Hematopoietic multipotent progenitor cell treated with erythropoietin and hydrocortisone succinate and interleukin-3 and kit ligand, for 6 days (in vitro differentiated cells): Measurements from ENCODE around the gene PRRC2B.
"Not testable (repeated sequence)": the region's sequence is repeated elsewhere in the genome, so short reads cannot be mapped to it uniquely, and the experiment has no call there.

Experiments used
- DNase-seq: peaks from one replicate; pipeline ENCODE4 v3.0.0-alpha.2; 2015

PRRC2B gene

DNA sequence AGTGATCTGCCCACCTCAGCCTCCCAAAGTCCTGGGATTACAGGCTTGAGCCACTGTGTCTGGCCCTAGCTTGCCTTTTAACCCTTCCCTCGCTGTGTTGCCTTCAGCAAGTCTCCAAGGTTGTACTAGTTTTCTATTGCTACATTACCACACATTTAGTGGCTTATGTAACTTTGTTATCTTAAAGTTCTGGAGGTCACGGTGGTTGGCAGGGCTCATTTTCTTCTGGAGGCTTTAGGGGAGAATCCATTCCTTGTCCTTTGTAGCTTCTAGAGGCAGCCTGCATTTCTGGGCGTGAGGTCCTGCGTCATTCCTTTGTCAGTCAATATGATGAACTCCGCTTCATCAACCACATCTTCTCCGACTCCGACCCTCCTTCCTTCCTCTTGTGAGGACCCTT is 2.9 kb upstream of the PRRC2B start:
- DNase-seq, result no peak

GRCh38 chr9:131391504-131391903 is 2.4 kb upstream of the PRRC2B start:
- DNase-seq, result no peak

- DNase-seq, result peak; percentile 67
Observed at GRCh38 chr9:131394464-131395156, 724 bp downstream of the PRRC2B start.

GRCh38 chr9:131395157-131396098 is 1.5 kb downstream of the PRRC2B start:
- DNase-seq, result peak; percentile 68

DNA sequence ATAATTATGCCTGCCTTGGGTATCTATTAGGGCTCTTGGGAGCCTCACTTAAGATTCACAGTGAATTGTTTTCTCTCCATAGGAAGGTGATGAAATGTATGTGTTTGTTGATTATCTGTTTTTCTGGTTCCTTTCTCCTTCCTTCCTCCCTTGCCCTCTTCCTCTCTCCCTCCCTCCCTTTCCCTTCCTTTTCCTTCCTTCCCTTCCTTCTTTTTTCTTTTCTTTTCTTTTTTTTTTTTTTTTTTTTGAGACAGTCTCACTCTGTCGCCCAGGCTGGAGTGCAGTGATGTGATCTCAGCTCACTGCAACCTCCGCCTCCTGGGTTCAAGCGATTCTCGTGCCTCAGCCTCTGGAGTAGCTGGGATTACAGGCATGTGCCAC is 2.2 kb downstream of the PRRC2B start:
- not testable (repeated sequence) for DNase-seq

- DNase-seq, result no peak
Observed at GRCh38 chr9:131396626-131397025, 2.7 kb downstream of the PRRC2B start.

- DNase-seq, result no peak
Observed at GRCh38 chr9:131397100-131397790, 3.4 kb downstream of the PRRC2B start.

DNA sequence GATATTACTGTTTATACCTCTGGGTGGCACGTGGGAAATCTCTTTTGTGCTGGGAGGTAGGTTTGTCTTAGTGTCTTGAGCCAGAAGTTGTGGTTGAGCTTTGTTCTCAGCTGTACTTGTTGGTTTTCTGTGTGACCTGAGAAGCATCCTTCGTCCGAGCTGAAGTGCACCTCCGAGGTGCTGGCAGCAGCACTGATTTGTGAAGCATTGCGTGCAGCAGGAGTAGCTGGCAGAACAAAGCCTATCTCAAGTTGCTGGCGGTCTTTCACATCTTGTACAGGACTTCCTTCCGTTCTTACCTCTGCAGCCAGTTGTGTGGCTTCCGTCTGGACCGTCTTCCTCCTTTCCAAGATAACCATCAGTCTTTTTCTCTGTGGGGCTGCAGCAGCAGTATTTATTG is 4.3 kb downstream of the PRRC2B start:
- peak; percentile 81 for DNase-seq

DNA sequence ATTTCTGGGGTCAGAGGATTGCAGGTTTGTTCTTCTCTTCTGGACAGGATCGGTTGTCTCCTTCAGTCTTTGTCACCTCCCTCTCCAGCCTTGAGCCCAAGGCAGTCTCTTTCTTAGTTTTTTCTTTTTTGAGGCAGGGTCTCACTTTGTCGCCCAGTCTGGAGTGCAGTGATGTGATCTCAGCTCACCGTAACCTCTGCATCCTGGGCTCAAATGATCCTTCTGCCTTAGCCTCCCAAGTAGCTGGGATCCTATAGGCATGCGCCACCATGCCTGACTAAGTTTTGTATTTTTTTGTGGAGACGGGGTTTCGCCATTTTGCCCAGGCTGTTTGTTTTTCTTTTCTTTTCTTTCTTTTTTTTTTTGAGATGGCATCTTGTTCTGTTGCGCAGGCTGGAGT is 6.1 kb downstream of the PRRC2B start:
- no peak for DNase-seq

- DNase-seq, result no peak
Observed at GRCh38 chr9:131400627-131401026, 6.7 kb downstream of the PRRC2B start.

GRCh38 chr9:131402073-131402472 is 8.2 kb downstream of the PRRC2B start:
- no peak for DNase-seq

- no peak for DNase-seq
Observed at GRCh38 chr9:131402738-131403492, 9.0 kb downstream of the PRRC2B start.

DNA sequence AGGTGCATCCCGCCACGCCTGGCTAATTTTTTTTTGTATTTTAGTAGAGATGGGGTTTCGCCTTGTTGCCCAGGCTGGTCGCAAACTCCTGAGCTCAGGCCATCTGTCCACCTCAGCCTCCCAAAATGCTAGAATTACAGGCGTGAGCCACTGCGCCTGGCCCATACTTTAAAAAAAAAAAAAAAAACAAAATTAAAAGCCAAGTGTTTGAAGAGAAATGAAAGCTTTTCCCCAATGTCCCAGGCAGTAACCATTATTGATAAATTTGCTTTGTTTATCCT is 9.5 kb downstream of the PRRC2B start:
- no peak for DNase-seq

DNA sequence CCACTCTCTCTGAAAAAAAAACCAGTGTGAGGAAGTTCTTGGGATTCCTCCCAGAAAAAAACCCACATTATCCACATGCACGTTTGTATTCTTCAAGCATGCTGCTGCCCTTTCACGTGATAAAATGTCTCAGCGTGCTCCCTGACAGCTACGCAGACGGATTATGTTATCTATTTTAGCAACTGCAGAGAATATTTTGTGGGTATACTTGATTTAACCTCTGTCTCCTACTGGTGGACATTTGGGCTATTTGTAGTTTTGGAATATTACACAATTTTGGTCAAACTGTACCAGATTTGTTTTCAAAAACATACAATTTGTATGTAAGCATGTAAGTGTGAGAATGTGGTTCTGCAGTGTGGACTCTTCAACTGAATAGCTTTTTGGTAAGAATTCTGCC is 10.7 kb downstream of the PRRC2B start:
- DNase-seq, result peak; percentile 72

DNA sequence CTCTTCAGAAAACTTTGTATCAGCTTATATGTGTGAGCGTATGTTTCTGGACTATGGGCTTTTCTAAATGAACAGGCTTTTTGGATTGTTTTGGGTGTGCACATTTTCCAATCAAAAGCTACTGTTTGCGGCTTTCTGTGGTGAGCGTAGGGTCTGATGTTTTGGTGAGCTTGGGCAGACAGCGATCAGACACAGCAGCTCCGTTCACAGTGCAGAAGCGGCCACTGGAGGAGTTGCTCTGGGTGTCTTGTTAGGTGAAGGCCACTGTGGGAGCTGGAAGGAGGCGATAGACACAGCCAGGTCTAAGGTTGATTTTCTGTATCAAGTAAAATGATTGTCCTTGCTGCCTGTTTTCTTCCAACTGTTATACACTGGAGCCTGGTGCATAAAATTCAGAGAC is 11.1 kb downstream of the PRRC2B start:
- DNase-seq, result no peak

- no peak for DNase-seq
Observed at GRCh38 chr9:131405428-131405827, 11.5 kb downstream of the PRRC2B start.

DNA sequence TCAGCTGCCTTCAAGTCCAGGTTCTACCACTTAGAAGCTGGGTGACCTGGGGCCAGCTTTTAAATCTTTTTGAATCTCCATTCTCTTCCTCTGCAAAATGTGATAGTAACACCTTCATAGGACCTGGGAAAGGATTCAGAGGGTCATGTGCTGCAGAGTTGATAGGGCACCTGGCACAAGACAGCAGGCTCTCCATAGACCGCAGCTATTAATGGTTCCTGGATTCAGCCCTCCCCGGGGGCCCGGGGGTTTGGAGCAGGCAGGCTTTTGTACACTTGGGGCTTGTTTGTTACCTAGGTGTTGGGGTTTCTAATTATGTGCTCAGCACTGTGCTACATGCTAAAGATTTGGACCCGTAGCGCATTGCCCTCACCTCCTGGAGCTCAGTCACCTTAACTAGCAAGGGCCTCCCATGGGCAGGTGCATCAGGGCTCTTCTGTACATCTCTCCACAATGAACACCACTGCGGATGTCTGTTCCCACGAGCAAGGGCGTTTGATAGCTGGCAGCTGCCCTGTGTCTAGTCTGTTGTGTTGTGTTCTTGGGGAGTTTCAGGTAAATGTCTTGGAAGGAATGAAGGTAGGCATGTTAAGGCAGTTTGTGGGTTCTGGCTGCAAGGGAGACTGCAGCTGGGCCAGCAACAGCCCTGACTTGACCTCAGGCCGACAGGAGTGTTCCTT is 12.1 kb downstream of the PRRC2B start:
- DNase-seq, result no peak

- no peak for DNase-seq
Observed at GRCh38 chr9:131406563-131407436, 12.9 kb downstream of the PRRC2B start.

DNA sequence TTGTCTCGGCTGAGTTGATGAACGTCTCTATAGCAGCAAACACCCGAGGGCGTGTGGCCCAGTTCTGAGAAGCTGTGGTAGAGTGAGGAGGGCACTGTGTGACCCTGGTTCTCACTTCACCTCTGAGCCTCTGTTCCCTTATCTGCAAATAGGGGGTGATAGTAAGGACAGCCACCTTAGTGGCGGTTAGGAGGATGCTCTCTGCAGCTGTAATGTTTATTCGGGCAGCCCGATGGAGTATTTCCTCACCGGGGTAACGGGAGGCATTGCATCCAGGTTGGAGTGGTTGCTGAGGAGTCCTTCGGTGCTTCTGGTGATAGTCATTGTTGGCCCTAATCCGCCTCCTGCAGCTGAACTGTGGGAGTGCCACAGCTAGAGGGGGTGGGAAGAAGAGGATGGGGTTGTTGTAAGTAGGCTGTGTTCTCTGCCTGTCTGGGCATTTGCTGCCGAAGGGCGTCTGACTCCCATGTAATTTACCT is 13.9 kb downstream of the PRRC2B start:
- DNase-seq, result peak; percentile 41

DNA sequence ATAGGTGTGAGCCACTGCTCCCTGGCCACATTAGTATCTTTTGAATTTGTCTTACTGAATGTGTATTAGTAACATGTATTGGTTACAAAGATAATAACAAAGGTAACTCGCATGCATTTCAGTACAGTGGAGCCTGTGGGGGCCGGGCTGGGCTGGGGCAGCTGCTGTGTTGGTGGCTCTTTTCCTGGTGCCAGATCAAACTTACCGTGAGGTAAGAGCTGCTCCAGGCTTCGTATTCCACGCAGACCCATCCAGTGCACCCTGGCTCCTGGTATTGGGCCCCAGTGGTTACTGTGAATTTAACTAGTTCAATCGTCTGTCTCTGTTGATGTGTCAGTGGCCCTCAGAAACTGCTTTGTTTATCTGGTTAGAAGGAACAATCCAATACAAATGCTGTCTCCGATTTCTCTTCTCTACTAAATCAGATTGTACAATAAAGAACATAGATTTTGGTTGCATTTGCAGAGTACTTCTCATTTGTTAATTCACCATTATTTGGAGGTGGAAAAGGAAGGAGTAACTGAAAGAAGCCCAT is 15.6 kb downstream of the PRRC2B start:
- DNase-seq, result no peak

GRCh38 chr9:131410044-131410491 is 16.2 kb downstream of the PRRC2B start:
- DNase-seq, result peak; percentile 51
